Measurements from ENCODE around the gene AKR7A2. TPM values are rescaled to one million over a fixed set of nuclear protein-coding genes. Genes with fewer than 3 reads are reported as not detected.

The AKR7A2 gene
- total and polyA plus RNA-seq, 12 donors: 20.0 to 235 (median 110) TPM

DNA sequence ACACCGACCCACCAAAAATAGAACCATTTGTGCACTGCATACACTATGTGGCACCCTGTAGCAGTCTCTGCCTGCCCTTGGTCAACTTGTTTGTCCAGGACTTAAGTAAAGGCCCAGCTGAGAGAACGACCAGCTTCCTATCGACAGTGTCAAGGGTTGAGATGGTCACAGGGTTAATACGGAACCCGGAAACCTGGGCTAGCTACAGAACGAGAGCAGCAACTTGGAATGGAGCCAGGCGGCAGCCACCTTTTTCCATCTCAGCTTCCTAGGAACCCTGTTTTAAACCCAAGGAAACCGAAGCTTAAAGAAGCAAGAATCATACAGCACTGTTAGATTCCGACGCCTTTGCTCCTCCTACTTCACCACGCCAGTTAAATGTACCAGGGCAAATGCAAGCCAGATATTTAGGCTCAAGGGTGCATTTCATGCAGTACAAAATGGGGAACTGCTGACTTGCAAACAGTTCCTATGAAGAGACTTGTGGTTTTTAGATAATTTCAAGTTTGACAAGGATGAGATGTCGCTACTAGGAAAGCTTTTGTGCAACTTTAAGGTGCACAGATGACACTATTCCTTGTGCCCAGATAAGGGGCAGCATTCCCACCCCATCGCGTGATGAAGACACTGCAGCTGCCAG is 35.7 kb upstream of the AKR7A2 start:
- DNase-seq: no peak
- no peak for TF ChIP-seq POLR2A (IDR thresholded peaks at IDR 0.05)
- no peak overlapping the region for H3K4me3 ChIP-seq
- 77 to 85% (median 80%) methylated on average over 13 to 14 of the region's 14 CpGs for WGBS, 4 donors
- H3K27me3 ChIP-seq: no peaks in the 10 kb centered on the region
- H3K4me1 ChIP-seq (replicated peaks in 1 of 2): no peaks in the 10 kb centered on the region
- H3K27ac ChIP-seq: no peak overlapping the region
- no peaks in the 10 kb centered on the region for H3K9me3 ChIP-seq (replicated peaks in 1 of 3)
- intact Hi-C loops (cut with DNase I): no loop called here
- H3K36me3 ChIP-seq (replicated peaks in 1 of 2): peaks cover 0 to 58% of the 10 kb centered on the region in 2 donors

DNA sequence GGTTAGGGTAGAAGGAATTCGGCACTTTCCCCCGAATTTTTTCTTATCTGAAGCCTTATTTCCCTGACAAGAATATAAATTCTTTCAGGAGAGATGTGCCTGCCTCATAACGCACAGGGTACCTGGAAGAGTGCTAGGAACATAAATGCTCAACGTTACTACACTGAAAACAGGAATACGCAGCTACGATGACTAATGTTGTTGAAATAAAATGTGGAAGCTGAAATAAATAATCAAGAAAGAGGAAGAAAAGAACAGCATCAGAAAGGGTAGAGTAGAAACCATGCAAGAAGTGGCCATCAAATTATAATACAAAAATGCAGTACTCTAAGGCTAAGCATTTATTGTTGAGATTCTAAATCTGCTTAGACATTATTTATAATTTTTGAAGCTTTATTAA is 34.1 kb upstream of the AKR7A2 start:
- intact Hi-C loops (cut with DNase I): no loop called here
- Histone ChIP-seq H3K4me1 (replicated peaks in 1 of 2) (peaks cover 0 to 7% of the 10 kb centered on the region in 2 donors), H3K4me3 (no peak overlapping the region), H3K27me3 (no peaks in the 10 kb centered on the region), H3K9me3 (replicated peaks in 1 of 3) (no peaks in the 10 kb centered on the region), H3K36me3 (replicated peaks in 1 of 2) (peaks cover 0 to 53% of the 10 kb centered on the region in 2 donors), H3K27ac (no peak overlapping the region)
- TF ChIP-seq CTCF (IDR thresholded peaks at IDR 0.05): no peak
- no peak for TF ChIP-seq POLR2A (IDR thresholded peaks at IDR 0.05)
- WGBS, 4 donors: 72 to 82% (median 75%) methylated on average over 6 of the region's 6 CpGs
- DNase-seq: no peak

DNA sequence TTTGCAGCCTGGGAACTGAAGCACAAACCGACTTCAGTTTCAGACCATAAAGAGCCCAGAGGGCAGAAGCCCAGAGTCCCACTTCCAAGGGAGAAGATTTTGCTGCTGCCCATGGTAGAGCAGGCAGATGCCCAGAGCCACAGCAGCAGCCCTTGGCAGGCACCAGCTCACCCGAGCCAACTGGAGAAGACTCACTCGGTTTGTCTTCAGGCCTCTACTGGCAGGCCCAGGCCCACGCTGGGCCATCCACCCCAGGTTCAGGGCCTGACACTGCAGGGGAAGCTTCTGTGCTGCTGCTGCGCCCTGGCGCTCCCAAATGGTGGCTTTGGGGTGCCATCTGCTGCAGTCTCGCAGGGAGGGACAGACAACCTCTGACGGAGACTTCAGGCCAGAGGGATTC is 33.4 kb upstream of the AKR7A2 start:
- WGBS, 4 donors: 93 to 100% (median 93%) methylated on average over 2 to 8 of the region's 8 CpGs
- Histone ChIP-seq H3K36me3 (replicated peaks in 1 of 2) (peaks cover 0 to 57% of the 10 kb centered on the region in 2 donors), H3K27ac (no peak overlapping the region), H3K4me3 (no peak overlapping the region), H3K27me3 (no peaks in the 10 kb centered on the region), H3K4me1 (replicated peaks in 1 of 2) (peaks cover 0 to 7% of the 10 kb centered on the region in 2 donors), H3K9me3 (replicated peaks in 1 of 3) (no peaks in the 10 kb centered on the region)
- TF ChIP-seq POLR2A (IDR thresholded peaks at IDR 0.05): no peak
- no peak for TF ChIP-seq CTCF (IDR thresholded peaks at IDR 0.05)
- DNase-seq: no peak
- intact Hi-C loops (cut with DNase I): loop anchor here in 1 of 2 donors (2.0 kb wide), 1 partner anchor 307 kb away; no protein-coding TSS in a partner anchor

DNA sequence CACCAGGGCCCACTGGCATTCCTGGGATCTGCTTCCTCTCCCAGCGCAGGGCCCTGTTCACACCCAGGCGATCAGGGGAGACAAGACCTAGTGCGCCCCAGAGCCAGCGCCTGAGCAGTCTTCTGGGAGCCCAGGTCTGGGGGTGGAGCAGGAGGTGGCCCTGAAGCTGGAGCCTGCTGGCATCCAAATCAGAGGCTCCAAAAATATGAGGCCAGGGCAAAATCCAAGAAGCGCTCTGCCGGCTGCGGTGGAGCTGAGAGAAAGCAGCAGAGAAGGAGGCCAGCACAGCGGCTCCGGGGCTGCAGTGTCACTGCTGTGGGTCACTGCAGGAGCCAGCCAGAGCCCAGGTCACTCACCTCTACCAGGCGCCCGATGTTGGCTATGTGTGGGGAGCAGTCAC is 32.9 kb upstream of the AKR7A2 start:
- WGBS, 4 donors: 93 to 99% (median 94%) methylated on average over 10 to 11 of the region's 11 CpGs
- peaks cover 0 to 7% of the 10 kb centered on the region in 2 donors for H3K4me1 ChIP-seq (replicated peaks in 1 of 2)
- no peaks in the 10 kb centered on the region for H3K27me3 ChIP-seq
- no peak overlapping the region for H3K4me3 ChIP-seq
- TF ChIP-seq CTCF (IDR thresholded peaks at IDR 0.05) (no peak), POLR2A (IDR thresholded peaks at IDR 0.05) (no peak)
- DNase-seq: no peak
- peaks cover 0 to 56% of the 10 kb centered on the region in 2 donors for H3K36me3 ChIP-seq (replicated peaks in 1 of 2)
- no peak overlapping the region for H3K27ac ChIP-seq
- H3K9me3 ChIP-seq (replicated peaks in 1 of 3): no peaks in the 10 kb centered on the region
- intact Hi-C loops (cut with DNase I): loop anchor here (2.0 to 5.0 kb wide), 2 partner anchors 307 to 308 kb away; no protein-coding TSS in a partner anchor
